ENCODE results near the gene TRPM5.

TRPM5 gene

DNA sequence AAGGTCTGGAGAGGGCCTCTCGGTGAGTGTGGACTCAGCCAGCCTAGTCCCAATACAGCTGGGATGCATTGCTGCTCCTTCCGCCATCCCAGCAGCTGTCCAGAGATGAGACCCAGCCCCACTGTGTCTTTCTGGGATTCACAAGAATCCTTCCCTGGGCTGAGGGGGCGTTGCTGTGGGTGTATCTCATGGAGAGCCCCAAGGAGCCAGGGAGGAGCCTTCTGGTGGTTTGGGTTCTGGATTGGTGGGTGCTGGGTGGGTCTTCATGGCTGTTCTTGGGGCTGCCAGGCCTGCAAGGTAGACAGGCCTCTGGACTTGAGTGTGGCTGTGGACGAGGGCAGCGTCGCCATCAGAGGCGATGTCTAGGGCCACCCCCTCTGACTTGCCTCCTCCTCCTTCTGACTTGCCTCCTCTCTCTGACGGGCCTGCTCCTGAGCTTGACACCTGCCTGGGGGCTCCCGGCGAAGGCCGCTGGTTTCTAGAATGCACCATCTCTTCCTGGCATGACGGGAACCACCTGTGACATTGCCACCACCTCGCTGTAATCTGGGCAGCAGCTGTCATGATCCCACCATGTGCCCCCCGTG lies 17.7 kb upstream of the TRPM5 start:
- Histone ChIP-seq H3K9ac (ENCODE audit: low read length) (no peak overlapping the region), H3K27ac (ENCODE audit: low read length) (no peak overlapping the region), H3K36me3 (replicated peaks; ENCODE audit: insufficient read depth, low read length) (no peaks in the 10 kb centered on the region), H3K79me2 (ENCODE audit: low read length) (peaks cover 67% of the 10 kb centered on the region), H3K4me1 (ENCODE audit: low read length) (peaks cover 52% of the 10 kb centered on the region), H4K20me1 (ENCODE audit: insufficient read depth, low read length) (no peaks in the 10 kb centered on the region), H3K9me3 (replicated peaks; ENCODE audit: insufficient read depth, low read length) (no peaks in the 10 kb centered on the region), H3K9me2 (replicated peaks; ENCODE audit: insufficient read depth, low read length) (no peaks in the 10 kb centered on the region), H3F3A (ENCODE audit: insufficient read depth, low read length) (peaks cover 31% of the 10 kb centered on the region), H3K4me3 (ENCODE audit: low read length) (no peak overlapping the region), H3K4me2 (ENCODE audit: low read depth, low read length) (no peak overlapping the region), H3K27me3 (replicated peaks; ENCODE audit: insufficient read depth, low read length) (no peaks in the 10 kb centered on the region), H2AFZ (ENCODE audit: low read length) (no peak overlapping the region)
- DNase-seq: no peak
- TF ChIP-seq EZH2 (optimal IDR thresholded peaks at IDR 0.05; ENCODE audit: low read depth, low read length) (no peak), EZH2phosphoT487 (IDR thresholded peaks at IDR 0.05; ENCODE audit: low read length) (no peak), CTCF (IDR thresholded peaks at IDR 0.05; ENCODE audit: low read length) (no peak)

DNA sequence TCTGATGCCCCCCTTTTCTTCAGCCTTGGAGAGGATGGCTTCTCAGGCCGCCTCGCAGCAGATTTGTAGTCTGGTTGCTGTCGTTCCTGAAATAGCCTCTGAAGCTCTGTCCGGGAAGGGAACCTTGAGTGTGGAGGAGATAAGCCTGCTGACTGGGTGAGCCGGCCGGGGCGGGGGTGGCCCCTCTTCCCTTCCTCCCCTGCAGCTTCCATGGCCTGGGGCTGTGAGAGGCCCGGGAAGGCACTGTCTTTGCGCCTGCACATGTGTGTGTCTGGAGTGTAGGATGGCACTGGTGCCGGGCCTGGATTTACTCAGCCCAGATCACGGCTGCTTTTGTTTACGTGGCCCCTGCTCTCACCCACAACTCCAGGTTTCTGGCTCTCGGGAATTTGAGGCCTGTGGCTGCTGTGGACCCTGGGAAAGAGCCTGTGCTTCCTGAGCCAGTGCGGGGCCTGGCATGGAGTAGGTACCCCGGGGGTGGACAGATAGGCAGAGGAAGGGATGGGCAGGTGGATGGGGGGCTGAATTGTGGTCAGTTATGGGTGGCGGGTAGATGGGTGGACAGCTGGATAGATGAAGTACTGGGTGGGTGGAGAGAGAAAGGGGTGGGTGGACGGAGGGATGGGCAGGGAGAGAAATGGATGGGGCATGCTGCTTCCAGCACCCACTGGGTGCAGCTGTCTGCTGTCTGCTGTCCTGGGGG lies 17.1 kb upstream of the TRPM5 start:
- H2AFZ ChIP-seq (ENCODE audit: low read length): no peak overlapping the region
- H3K9me2 ChIP-seq (replicated peaks; ENCODE audit: insufficient read depth, low read length): no peaks in the 10 kb centered on the region
- peaks cover 46% of the 10 kb centered on the region for H3K4me1 ChIP-seq (ENCODE audit: low read length)
- no peaks in the 10 kb centered on the region for H4K20me1 ChIP-seq (ENCODE audit: insufficient read depth, low read length)
- peaks cover 60% of the 10 kb centered on the region for H3K79me2 ChIP-seq (ENCODE audit: low read length)
- no peaks in the 10 kb centered on the region for H3K36me3 ChIP-seq (replicated peaks; ENCODE audit: insufficient read depth, low read length)
- peak overlapping the region; percentile 55 for H3K4me3 ChIP-seq (ENCODE audit: low read length)
- H3K27me3 ChIP-seq (replicated peaks; ENCODE audit: insufficient read depth, low read length): no peaks in the 10 kb centered on the region
- H3K4me2 ChIP-seq (ENCODE audit: low read depth, low read length): peak overlapping the region; percentile 97
- TF ChIP-seq EZH2 (optimal IDR thresholded peaks at IDR 0.05; ENCODE audit: low read depth, low read length) (no peak), CTCF (IDR thresholded peaks at IDR 0.05; ENCODE audit: low read length) (no peak), EZH2phosphoT487 (IDR thresholded peaks at IDR 0.05; ENCODE audit: low read length) (no peak)
- no peak for DNase-seq
- H3F3A ChIP-seq (ENCODE audit: insufficient read depth, low read length): peaks cover 30% of the 10 kb centered on the region
- H3K9me3 ChIP-seq (replicated peaks; ENCODE audit: insufficient read depth, low read length): no peaks in the 10 kb centered on the region
- H3K27ac ChIP-seq (ENCODE audit: low read length): peak overlapping the region; percentile 100
- peak overlapping the region; percentile 89; the same call in 1 of the 2 replicates for H3K9ac ChIP-seq (ENCODE audit: low read length)

GRCh38 chr11:2460540-2461252 lies 16.4 kb upstream of the TRPM5 start:
- peak overlapping the region; percentile 97 for H3K4me2 ChIP-seq (ENCODE audit: low read depth, low read length)
- peak overlapping the region; percentile 55 for H3K4me3 ChIP-seq (ENCODE audit: low read length)
- H3K9me3 ChIP-seq (replicated peaks; ENCODE audit: insufficient read depth, low read length): no peaks in the 10 kb centered on the region
- TF ChIP-seq EZH2phosphoT487 (IDR thresholded peaks at IDR 0.05; ENCODE audit: low read length) (no peak), CTCF (IDR thresholded peaks at IDR 0.05; ENCODE audit: low read length) (no peak), EZH2 (optimal IDR thresholded peaks at IDR 0.05; ENCODE audit: low read depth, low read length) (no peak)
- peaks cover 53% of the 10 kb centered on the region for H3K79me2 ChIP-seq (ENCODE audit: low read length)
- peak; percentile 74 for DNase-seq
- peak overlapping the region; percentile 89 for H3K9ac ChIP-seq (ENCODE audit: low read length)
- no peaks in the 10 kb centered on the region for H3K36me3 ChIP-seq (replicated peaks; ENCODE audit: insufficient read depth, low read length)
- H3K4me1 ChIP-seq (ENCODE audit: low read length): peaks cover 39% of the 10 kb centered on the region
- H4K20me1 ChIP-seq (ENCODE audit: insufficient read depth, low read length): no peaks in the 10 kb centered on the region
- peaks cover 30% of the 10 kb centered on the region for H3F3A ChIP-seq (ENCODE audit: insufficient read depth, low read length)
- no peaks in the 10 kb centered on the region for H3K27me3 ChIP-seq (replicated peaks; ENCODE audit: insufficient read depth, low read length)
- no peaks in the 10 kb centered on the region for H3K9me2 ChIP-seq (replicated peaks; ENCODE audit: insufficient read depth, low read length)
- peak overlapping the region; percentile 14; the same call in 1 of the 2 replicates for H2AFZ ChIP-seq (ENCODE audit: low read length)
- peak overlapping the region; percentile 100 for H3K27ac ChIP-seq (ENCODE audit: low read length)

Data from MM.1S (cell line).